Osteocyte (in vitro differentiated cells): ENCODE data around the gene TBC1D30. TPM values are rescaled to one million over a fixed set of nuclear protein-coding genes. Genes with fewer than 3 reads are reported as not detected.
"Not testable (repeated sequence)": the region's sequence is repeated elsewhere in the genome, so short reads cannot be mapped to it uniquely, and the experiment has no call there.

ENCODE experiments used
- DNase-seq: peaks from one replicate; pipeline ENCODE4 v3.0.0; 2021; ENCODE audit warnings: mixed read lengths; ENCODE audit not compliant: unreplicated experiment; ENCODE audit errors: extremely low spot score
- H3K27ac Mint-ChIP-seq: one replicate; pipeline ENCODE4 v1.8.0; 2021; ENCODE audit warnings: mild to moderate bottlenecking, mixed read lengths; ENCODE audit not compliant: unreplicated experiment
- H3K27me3 Mint-ChIP-seq: one replicate; pipeline ENCODE4 v1.8.0; 2021; ENCODE audit warnings: mixed read lengths; ENCODE audit not compliant: unreplicated experiment
- H3K36me3 Mint-ChIP-seq: one replicate; pipeline ENCODE4 v1.8.0; 2021; ENCODE audit warnings: mixed read lengths; ENCODE audit not compliant: unreplicated experiment
- H3K4me1 Mint-ChIP-seq: one replicate; pipeline ENCODE4 v1.8.0; 2021; ENCODE audit warnings: mixed read lengths; ENCODE audit not compliant: unreplicated experiment
- H3K4me3 Mint-ChIP-seq: one replicate; pipeline ENCODE4 v1.8.0; 2021; ENCODE audit warnings: mild to moderate bottlenecking, moderate library complexity, mixed read lengths; ENCODE audit not compliant: unreplicated experiment
- H3K9me3 Mint-ChIP-seq: one replicate; pipeline ENCODE4 v1.8.0; 2021; ENCODE audit warnings: mixed read lengths; ENCODE audit not compliant: unreplicated experiment
- CTCF ChIP-seq: fragments of 200-600 bp; sonication (generic); IDR thresholded peaks from 2 replicates; pipeline ENCODE4 v1.5.0; 2021; ENCODE audit warnings: antibody characterized with exemption, mild to moderate bottlenecking, moderate library complexity
- total RNA-seq: library from RNA; stranded (reverse); gene quantifications from 2 replicates; pipeline ENCODE4 v1.2.1, GENCODE V29; 2021

Gene TBC1D30
- total RNA-seq, 1 donor from 2014 or later, result 1.2 TPM

GRCh38 chr12:64835901-64836300 lies 11.5 kb downstream of the TBC1D30 start:
- DNase-seq, result no peak
- no peaks in the 10 kb centered on the region for H3K36me3 Mint-ChIP-seq
- peaks cover 39% of the 10 kb centered on the region for H3K27me3 Mint-ChIP-seq
- TF ChIP-seq CTCF, result no peak
- no peaks in the 10 kb centered on the region for H3K4me1 Mint-ChIP-seq
- H3K4me3 Mint-ChIP-seq, result no peak overlapping the region
- no peaks in the 10 kb centered on the region for H3K9me3 Mint-ChIP-seq
- H3K27ac Mint-ChIP-seq, result no peak overlapping the region

GRCh38 chr12:64836856-64837255 lies 12.4 kb downstream of the TBC1D30 start:
- Mint-ChIP-seq H3K27ac (no peak overlapping the region), H3K4me1 (no peaks in the 10 kb centered on the region), H3K4me3 (no peak overlapping the region), H3K9me3 (no peaks in the 10 kb centered on the region), H3K27me3 (peaks cover 46% of the 10 kb centered on the region), H3K36me3 (no peaks in the 10 kb centered on the region)
- TF ChIP-seq CTCF, result no peak
- no peak for DNase-seq

GRCh38 chr12:64837427-64837826 lies 13.0 kb downstream of the TBC1D30 start:
- Mint-ChIP-seq H3K4me3 (no peak overlapping the region), H3K27me3 (peaks cover 46% of the 10 kb centered on the region), H3K4me1 (no peaks in the 10 kb centered on the region), H3K27ac (no peak overlapping the region), H3K36me3 (no peaks in the 10 kb centered on the region), H3K9me3 (no peaks in the 10 kb centered on the region)
- DNase-seq, result no peak
- no peak for TF ChIP-seq CTCF

- DNase-seq, result no peak
- Mint-ChIP-seq H3K36me3 (no peaks in the 10 kb centered on the region), H3K4me3 (no peak overlapping the region), H3K27me3 (peaks cover 35% of the 10 kb centered on the region), H3K9me3 (no peaks in the 10 kb centered on the region), H3K4me1 (no peaks in the 10 kb centered on the region), H3K27ac (no peak overlapping the region)
- TF ChIP-seq CTCF, result no peak
Observed at GRCh38 chr12:64840119-64840518, 15.7 kb downstream of the TBC1D30 start.

- no peak overlapping the region for H3K27ac Mint-ChIP-seq
- no peaks in the 10 kb centered on the region for H3K9me3 Mint-ChIP-seq
- peaks cover 36% of the 10 kb centered on the region for H3K27me3 Mint-ChIP-seq
- no peak for TF ChIP-seq CTCF
- H3K36me3 Mint-ChIP-seq, result no peaks in the 10 kb centered on the region
- no peaks in the 10 kb centered on the region for H3K4me1 Mint-ChIP-seq
- DNase-seq, result no peak
- H3K4me3 Mint-ChIP-seq, result no peak overlapping the region
Observed at GRCh38 chr12:64840949-64841717, 16.7 kb downstream of the TBC1D30 start.

GRCh38 chr12:64848409-64848808 lies 24.0 kb downstream of the TBC1D30 start:
- H3K27me3 Mint-ChIP-seq, result peaks cover 23% of the 10 kb centered on the region
- H3K4me3 Mint-ChIP-seq, H3K9me3 Mint-ChIP-seq, H3K27ac Mint-ChIP-seq, DNase-seq, H3K4me1 Mint-ChIP-seq, H3K36me3 Mint-ChIP-seq: not testable (repeated sequence)
